Karpas-422 (cell line): Measurements from ENCODE around the gene CORO6. TPM values are rescaled to one million over a fixed set of nuclear protein-coding genes. Genes with fewer than 3 reads are reported as not detected.

Experiments used
- DNase-seq: peaks from one replicate; pipeline ENCODE4 v3.0.0-alpha.2; 2015
- H2AFZ ChIP-seq: fragments of 200-600 bp; sonication (generic); 2 replicates; pipeline ENCODE4 v1.6.1; 2014; ENCODE audit warnings: antibody characterized with exemption, low read length, mixed read lengths
- H3K27ac ChIP-seq: fragments of 200-600 bp; sonication (generic); 2 replicates; pipeline ENCODE4 v1.5.1; 2014; ENCODE audit warnings: mild to moderate bottlenecking, low read length, moderate library complexity
- H3K27me3 ChIP-seq: fragments of 200-600 bp; sonication (generic); 2 replicates; pipeline ENCODE4 v1.6.1; 2014; ENCODE audit warnings: low read length, mixed read lengths
- H3K36me3 ChIP-seq: fragments of 200-600 bp; sonication (generic); 2 replicates; pipeline ENCODE4 v1.6.1; 2014; ENCODE audit warnings: low read length, mixed read lengths; ENCODE audit not compliant: insufficient read depth
- H3K4me1 ChIP-seq: fragments of 200-600 bp; sonication (generic); 2 replicates; pipeline ENCODE4 v1.6.1; 2014; ENCODE audit warnings: mild to moderate bottlenecking, low read length, mixed read lengths
- H3K4me2 ChIP-seq: fragments of 200-600 bp; sonication (generic); 2 replicates; pipeline ENCODE4 v1.6.1; 2014; ENCODE audit warnings: low read length, low read depth, mild to moderate bottlenecking; ENCODE audit not compliant: poor library complexity, severe bottlenecking
- H3K4me3 ChIP-seq: fragments of 200-600 bp; sonication (generic); 2 replicates; pipeline ENCODE4 v1.5.1; 2014; ENCODE audit warnings: mild to moderate bottlenecking, antibody characterized with exemption, low read length, mixed read lengths
- H3K79me2 ChIP-seq: fragments of 200-600 bp; sonication (generic); 2 replicates; pipeline ENCODE4 v1.6.1; 2014; ENCODE audit warnings: mild to moderate bottlenecking, low read length, mixed read lengths
- H3K9ac ChIP-seq: fragments of 200-600 bp; sonication (generic); 2 replicates; pipeline ENCODE4 v1.6.0; 2014; ENCODE audit warnings: low read length
- H3K9me2 ChIP-seq: fragments of 200-600 bp; sonication (generic), shearing (Covaris generic); replicated peaks from 2 replicates; pipeline ENCODE4 v1.6.0; 2014; ENCODE audit warnings: mild to moderate bottlenecking, low read length, moderate library complexity; ENCODE audit not compliant: insufficient read depth
- H3K9me3 ChIP-seq: fragments of 300-700, 200-600 bp; sonication (generic); 2 replicates; pipeline ENCODE4 v1.6.1; 2014; ENCODE audit warnings: low read length, mixed read lengths
- H4K20me1 ChIP-seq: fragments of 200-600 bp; sonication (generic); 2 replicates; pipeline ENCODE4 v1.6.1; 2014; ENCODE audit warnings: mild to moderate bottlenecking, antibody characterized with exemption, low read length, low read depth; ENCODE audit not compliant: insufficient read depth
- small RNA-seq: library from RNA; depleted of rRNA; stranded (forward); fragments of <200 nt; gene quantifications from one replicate; pipeline ENCODE3, GENCODE V24; 2014
- total RNA-seq: library from RNA; depleted of rRNA; stranded (reverse); fragments of >200 nt; shearing (Covaris generic); gene quantifications from 2 replicates; pipeline ENCODE4 v1.2.3, GENCODE V29; 2014; ENCODE audit warnings: low replicate concordance; rRNA removed

CORO6 gene
- total RNA-seq, 1 experiment from 2014 or later, result 1.8 TPM

GRCh38 chr17:29567554-29568330 lies 55.0 kb downstream of the CORO6 start:
- H3K4me3 ChIP-seq, result peak overlapping the region; percentile 86
- H3K4me1 ChIP-seq, result peaks cover 30% of the 10 kb centered on the region
- H3K27ac ChIP-seq, result peak overlapping the region; percentile 89
- H3K9me2 ChIP-seq, result no peaks in the 10 kb centered on the region
- no peaks in the 10 kb centered on the region for H3K9me3 ChIP-seq
- peaks cover 4% of the 10 kb centered on the region; the same call in 1 of the 2 replicates for H3K36me3 ChIP-seq
- peak; percentile 93 for DNase-seq
- no peaks in the 10 kb centered on the region for H3K27me3 ChIP-seq
- H3K79me2 ChIP-seq, result peaks cover 31% of the 10 kb centered on the region
- H3K9ac ChIP-seq, result peak overlapping the region; percentile 89
- peak overlapping the region; percentile 87 for H3K4me2 ChIP-seq
- peaks cover 10% of the 10 kb centered on the region; the same call in 1 of the 2 replicates for H4K20me1 ChIP-seq
- H2AFZ ChIP-seq, result peak overlapping the region; percentile 55; the same call in 1 of the 2 replicates

- peaks cover 10% of the 10 kb centered on the region; the same call in 1 of the 2 replicates for H4K20me1 ChIP-seq
- H3K27me3 ChIP-seq, result no peaks in the 10 kb centered on the region
- H3K79me2 ChIP-seq, result peaks cover 32% of the 10 kb centered on the region
- peak overlapping the region; percentile 87 for H3K4me2 ChIP-seq
- no peaks in the 10 kb centered on the region for H3K9me3 ChIP-seq
- H3K36me3 ChIP-seq, result peaks cover 4% of the 10 kb centered on the region; the same call in 1 of the 2 replicates
- peak overlapping the region; percentile 55 for H2AFZ ChIP-seq
- H3K9ac ChIP-seq, result peak overlapping the region; percentile 89
- peaks cover 30% of the 10 kb centered on the region for H3K4me1 ChIP-seq
- H3K4me3 ChIP-seq, result peak overlapping the region; percentile 86
- no peaks in the 10 kb centered on the region for H3K9me2 ChIP-seq
- DNase-seq, result no peak
- H3K27ac ChIP-seq, result peak overlapping the region; percentile 89
These were observed 55.5 kb downstream of the CORO6 start for GRCh38 chr17:29567304-29567553.

GRCh38 chr17:29566473-29567303 lies 56.0 kb downstream of the CORO6 start, which contains the start of gene ABHD15:
Gene ABHD15 (minus strand): TSS chr17:29567037. CDS start chr17:29566966, 71 bp downstream.
- Histone ChIP-seq H3K4me2 (peak within 1 kb of the TSS; percentile 87), H3K36me3 (peaks cover 9% of the 10 kb centered on the region; the same call in 1 of the 2 replicates), H3K4me1 (peaks cover 30% of the 10 kb centered on the region), H3K4me3 (peak within 1 kb of the TSS; percentile 86), H3K27me3 (no peaks in the 10 kb centered on the region), H3K9ac (peak within 1 kb of the TSS; percentile 89), H3K27ac (peak within 1 kb of the TSS; percentile 89), H4K20me1 (peaks cover 10% of the 10 kb centered on the region; the same call in 1 of the 2 replicates), H3K9me2 (no peaks in the 10 kb centered on the region), H3K9me3 (no peaks in the 10 kb centered on the region), H2AFZ (peak within 1 kb of the TSS; percentile 55), H3K79me2 (peaks cover 37% of the 10 kb centered on the region)
- peak; percentile 91 for DNase-seq

GRCh38 chr17:29565643-29566472 lies 56.9 kb downstream of the CORO6 start:
- Histone ChIP-seq H3K9me2 (no peaks in the 10 kb centered on the region), H3K27me3 (no peaks in the 10 kb centered on the region), H3K9ac (peak overlapping the region; percentile 89), H2AFZ (peak overlapping the region; percentile 4; the same call in 1 of the 2 replicates), H3K9me3 (no peaks in the 10 kb centered on the region), H4K20me1 (peaks cover 10% of the 10 kb centered on the region; the same call in 1 of the 2 replicates), H3K4me1 (peaks cover 37% of the 10 kb centered on the region), H3K36me3 (peaks cover 16% of the 10 kb centered on the region; the same call in 1 of the 2 replicates), H3K27ac (peak overlapping the region; percentile 58; the same call in 1 of the 2 replicates), H3K79me2 (peaks cover 37% of the 10 kb centered on the region), H3K4me3 (peak overlapping the region; percentile 86), H3K4me2 (peak overlapping the region; percentile 87)
- DNase-seq, result peak; percentile 86

Small RNA genes lying within 50 kb of the gene (small RNA-seq; reads per million reads assigned to genes)
- not detected for gene RNU6-920P

Other genes starting within 250 kb of the CORO6 start
- 39.6 and 47.5 TPM in 2 replicates for gene TAOK1, start 232.5 kb downstream of the CORO6 start, total RNA-seq
- gene ABHD15, start 55.9 kb downstream of the CORO6 start, total RNA-seq, result 9.0 and 17.4 TPM in 2 replicates
- gene TP53I13, start 54.2 kb downstream of the CORO6 start, total RNA-seq, result 43.8 and 122 TPM in 2 replicates
- 58.7 and 71.5 TPM in 2 replicates for gene GIT1, start 33.3 kb downstream of the CORO6 start, total RNA-seq
- 3.5 and 10.9 TPM in 2 replicates for gene ANKRD13B, start 29.8 kb downstream of the CORO6 start, total RNA-seq